Neural cell (in vitro differentiated cells): Measurements from ENCODE around the gene STT3B. TPM values are rescaled to one million over a fixed set of nuclear protein-coding genes. Genes with fewer than 3 reads are reported as not detected.

Source experiments
- H2AFZ ChIP-seq: fragments of 200-600, 300-800 bp; sonication (generic), shearing (Covaris generic); 2 replicates; pipeline ENCODE4 v1.6.0; 2014; ENCODE audit warnings: low read depth, mild to moderate bottlenecking, antibody characterized with exemption, low read length, moderate library complexity
- H3F3A ChIP-seq: fragments of 200-600 bp; shearing (Covaris generic); 2 replicates; pipeline ENCODE4 v1.6.1; 2016; ENCODE audit warnings: mild to moderate bottlenecking, moderate library complexity, mixed read lengths, antibody characterized with exemption, low read length; ENCODE audit not compliant: insufficient read depth, poor library complexity, severe bottlenecking
- H3K27ac ChIP-seq: fragments of 200-600, 300-800 bp; sonication (generic), shearing (Covaris generic); 2 replicates; pipeline ENCODE4 v1.5.1; 2014; ENCODE audit warnings: mild to moderate bottlenecking, low read length, moderate library complexity
- H3K27me3 ChIP-seq: fragments of 300-800, 200-600 bp; sonication (generic), shearing (Covaris generic); 2 replicates; pipeline ENCODE4 v1.6.0; 2014; ENCODE audit warnings: mild to moderate bottlenecking, low read depth, low read length, moderate library complexity; ENCODE audit not compliant: insufficient read depth
- H3K36me3 ChIP-seq: fragments of 300-800, 200-600 bp; sonication (generic), shearing (Covaris generic); 2 replicates; pipeline ENCODE4 v1.5.1; 2014; ENCODE audit warnings: mild to moderate bottlenecking, antibody characterized with exemption, low read length, moderate library complexity; ENCODE audit not compliant: insufficient read depth
- H3K4me2 ChIP-seq: fragments of 300-800, 200-600 bp; sonication (generic), shearing (Covaris generic); 2 replicates; pipeline ENCODE4 v1.6.0; 2014; ENCODE audit warnings: mild to moderate bottlenecking, low read length
- H3K4me3 ChIP-seq: fragments of 300-800, 200-600 bp; sonication (generic), shearing (Covaris generic); 2 replicates; pipeline ENCODE4 v1.5.1; 2014; ENCODE audit warnings: mild to moderate bottlenecking, low read length, moderate library complexity
- H3K79me2 ChIP-seq: fragments of 200-600 bp; shearing (Covaris generic); replicated peaks from 2 replicates; pipeline ENCODE4 v1.6.0; 2014; ENCODE audit warnings: mild to moderate bottlenecking, low read length, moderate library complexity; ENCODE audit not compliant: insufficient read depth
- H3K9ac ChIP-seq: fragments of 300-800, 200-600 bp; sonication (generic), shearing (Covaris generic); 2 replicates; pipeline ENCODE4 v1.6.1; 2016; ENCODE audit warnings: mild to moderate bottlenecking, low read length, mixed read lengths
- H3K9me2 ChIP-seq: fragments of 200-600 bp; shearing (Covaris generic); 2 replicates; pipeline ENCODE4 v1.6.1; 2016; ENCODE audit warnings: mild to moderate bottlenecking, low read length, mixed read lengths; ENCODE audit not compliant: insufficient read depth
- H3K9me3 ChIP-seq: fragments of 200-600, 300-800 bp; sonication (generic), shearing (Covaris generic); 2 replicates; pipeline ENCODE4 v1.6.1; 2016; ENCODE audit warnings: mild to moderate bottlenecking, mixed run types, low read length, moderate library complexity, mixed read lengths
- H4K20me1 ChIP-seq: fragments of 200-600 bp; shearing (Covaris generic); 2 replicates; pipeline ENCODE4 v1.6.1; 2016; ENCODE audit warnings: mild to moderate bottlenecking, mixed run types; ENCODE audit not compliant: insufficient read depth
- CTCF ChIP-seq: fragments of 450-650 bp; IDR thresholded peaks from 2 replicates; pipeline ENCODE4 v1.5.1; 2014; ENCODE audit warnings: antibody characterized with exemption, mild to moderate bottlenecking, moderate library complexity; ENCODE audit not compliant: poor library complexity, severe bottlenecking
- EP300 ChIP-seq: fragments of 450-650 bp; conservative IDR thresholded peaks from 2 replicates; pipeline ENCODE4 v1.6.1; 2014; ENCODE audit warnings: antibody characterized with exemption, mild to moderate bottlenecking, moderate library complexity; ENCODE audit not compliant: poor library complexity, severe bottlenecking
- EZH2 ChIP-seq: fragments of 200-600, 300-800 bp; shearing (Covaris generic), sonication (generic); IDR thresholded peaks from 2 replicates; pipeline ENCODE4 v1.6.1; 2014; ENCODE audit warnings: antibody characterized with exemption, low read length, borderline replicate concordance, mild to moderate bottlenecking; ENCODE audit not compliant: insufficient read depth, poor library complexity, severe bottlenecking
- MXI1 ChIP-seq: fragments of 450-650 bp; conservative IDR thresholded peaks from 2 replicates; pipeline ENCODE4 v1.6.1; 2014; ENCODE audit warnings: antibody characterized with exemption, mild to moderate bottlenecking; ENCODE audit not compliant: poor library complexity, severe bottlenecking
- POLR2AphosphoS5 ChIP-seq: IDR thresholded peaks from 2 replicates; pipeline ENCODE4 v1.6.1; 2012
- RAD21 ChIP-seq: fragments of 450-650 bp; conservative IDR thresholded peaks from 2 replicates; pipeline ENCODE4 v1.6.1; 2014; ENCODE audit warnings: antibody characterized with exemption, mild to moderate bottlenecking, moderate library complexity
- REST ChIP-seq: IDR thresholded peaks from 2 replicates; pipeline ENCODE4 v1.6.1; 2012; ENCODE audit warnings: borderline replicate concordance
- SMC3 ChIP-seq: fragments of 450-650 bp; conservative IDR thresholded peaks from 2 replicates; pipeline ENCODE4 v1.6.1; 2014; ENCODE audit warnings: antibody characterized with exemption, mild to moderate bottlenecking, moderate library complexity; ENCODE audit not compliant: poor library complexity
- TAF1 ChIP-seq: IDR thresholded peaks from 2 replicates; pipeline ENCODE4 v1.6.1; 2012; ENCODE audit warnings: low read depth
- polyA plus RNA-seq: library from polyadenylated mRNA; depleted of rRNA; stranded (reverse); fragments of >200 nt; gene quantifications from 2 replicates; pipeline ENCODE4 v1.2.3, GENCODE V29; 2014

Gene STT3B
- polyA plus RNA-seq, 1 donor from 2014 or later: 100 TPM

DNA sequence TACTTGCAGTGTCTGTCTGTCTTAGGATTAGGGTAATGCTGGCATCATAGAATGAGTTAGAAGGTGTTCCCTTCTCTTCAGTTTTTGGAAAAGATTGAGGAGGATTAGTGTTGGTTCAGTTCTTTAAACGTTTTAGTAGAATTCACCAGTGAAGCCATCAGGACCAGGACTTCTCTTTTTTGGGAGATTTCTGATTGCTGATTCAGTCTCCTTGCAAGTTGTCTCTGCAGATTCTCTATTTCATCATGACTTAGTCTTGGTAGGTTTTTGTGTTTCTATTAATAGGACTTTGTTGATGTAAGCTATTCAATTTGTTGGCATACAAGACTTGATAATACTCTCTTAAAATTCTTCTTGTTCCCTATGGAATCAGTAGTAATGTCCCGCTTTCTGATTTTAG, 48.9 kb downstream of the STT3B start:
- Histone ChIP-seq H3K79me2 (peaks cover 32% of the 10 kb centered on the region), H3K27ac (no peak overlapping the region), H3K9me2 (no peaks in the 10 kb centered on the region), H3K27me3 (no peaks in the 10 kb centered on the region), H2AFZ (no peak overlapping the region), H3K9ac (no peak overlapping the region), H3K4me2 (no peak overlapping the region), H4K20me1 (no peaks in the 10 kb centered on the region), H3F3A (no peaks in the 10 kb centered on the region), H3K9me3 (peaks cover 3% of the 10 kb centered on the region), H3K4me3 (no peak overlapping the region), H3K36me3 (peaks cover 4% of the 10 kb centered on the region)
- no peak for TF ChIP-seq EP300
- no peak for TF ChIP-seq POLR2AphosphoS5
- TF ChIP-seq MXI1: no peak
- no peak for TF ChIP-seq REST
- no peak for TF ChIP-seq TAF1
- TF ChIP-seq SMC3: no peak
- no peak for TF ChIP-seq RAD21
- no peak for TF ChIP-seq CTCF
- no peak for TF ChIP-seq EZH2

GRCh38 chr3:31589228-31589627, 56.5 kb downstream of the STT3B start:
- Histone ChIP-seq H3K4me3 (no peak overlapping the region), H3K36me3 (peaks cover 6% of the 10 kb centered on the region), H3K27ac (no peak overlapping the region), H3K4me2 (no peak overlapping the region), H3K79me2 (peaks cover 31% of the 10 kb centered on the region), H3K9me3 (peaks cover 4% of the 10 kb centered on the region), H3K9ac (no peak overlapping the region), H3K27me3 (no peaks in the 10 kb centered on the region), H3F3A (no peaks in the 10 kb centered on the region), H3K9me2 (no peaks in the 10 kb centered on the region), H4K20me1 (no peaks in the 10 kb centered on the region), H2AFZ (no peak overlapping the region)
- TF ChIP-seq EP300 (no peak), CTCF (no peak), REST (no peak), POLR2AphosphoS5 (no peak), EZH2 (no peak), MXI1 (no peak), RAD21 (no peak)
